RWPE1 (cell line): ENCODE data around the gene ZNF155.

ENCODE experiments used
- CTCF ChIA-PET: fragments of 350-600 bp; sonication (Branson Sonifier 250); formaldehyde crosslinking; extraction: SDS; loops from one replicate; lab custom pipeline; 2021; lab: Yijun Ruan, JAX
- POLR2A ChIA-PET: fragments of 400-600 bp; formaldehyde crosslinking; extraction: SDS; loops from one replicate; lab custom pipeline; 2020; ENCODE audit warnings: antibody characterized with exemption; ENCODE audit not compliant: low non-redundant PET; lab: Yijun Ruan, JAX
- DNase-seq: peaks from one replicate; pipeline ENCODE4 v3.0.0; 2012; ENCODE audit warnings: low spot score
- H3K27ac ChIP-seq: fragments of 450-650 bp; 2 replicates; pipeline ENCODE4 v1.5.1; 2017
- TF ChIP-seq, protein P1 (sequence below): fragments of 450-650 bp; conservative IDR thresholded peaks from 2 replicates; pipeline ENCODE4 v1.5.1; 2017; ENCODE audit warnings: low read depth, mild to moderate bottlenecking

ZNF155 gene

GRCh38 chr19:44021221-44021620 lies 37.2 kb downstream of the ZNF155 start:
- no peak overlapping the region for H3K27ac ChIP-seq
- TF ChIP-seq, protein P1, sequence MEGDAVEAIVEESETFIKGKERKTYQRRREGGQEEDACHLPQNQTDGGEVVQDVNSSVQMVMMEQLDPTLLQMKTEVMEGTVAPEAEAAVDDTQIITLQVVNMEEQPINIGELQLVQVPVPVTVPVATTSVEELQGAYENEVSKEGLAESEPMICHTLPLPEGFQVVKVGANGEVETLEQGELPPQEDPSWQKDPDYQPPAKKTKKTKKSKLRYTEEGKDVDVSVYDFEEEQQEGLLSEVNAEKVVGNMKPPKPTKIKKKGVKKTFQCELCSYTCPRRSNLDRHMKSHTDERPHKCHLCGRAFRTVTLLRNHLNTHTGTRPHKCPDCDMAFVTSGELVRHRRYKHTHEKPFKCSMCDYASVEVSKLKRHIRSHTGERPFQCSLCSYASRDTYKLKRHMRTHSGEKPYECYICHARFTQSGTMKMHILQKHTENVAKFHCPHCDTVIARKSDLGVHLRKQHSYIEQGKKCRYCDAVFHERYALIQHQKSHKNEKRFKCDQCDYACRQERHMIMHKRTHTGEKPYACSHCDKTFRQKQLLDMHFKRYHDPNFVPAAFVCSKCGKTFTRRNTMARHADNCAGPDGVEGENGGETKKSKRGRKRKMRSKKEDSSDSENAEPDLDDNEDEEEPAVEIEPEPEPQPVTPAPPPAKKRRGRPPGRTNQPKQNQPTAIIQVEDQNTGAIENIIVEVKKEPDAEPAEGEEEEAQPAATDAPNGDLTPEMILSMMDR: no peak
- DNase-seq: no peak
- ChIA-PET POLR2A (no interaction called here), CTCF (interaction anchor here (0.6 kb wide), 1 partner anchor 191 kb away, joined by 4 read pairs; no protein-coding TSS in a partner anchor)

GRCh38 chr19:44024900-44025216 lies 40.9 kb downstream of the ZNF155 start:
- POLR2A ChIA-PET: no interaction called here
- CTCF ChIA-PET: no interaction called here
- TF ChIP-seq, protein P1: no peak
- H3K27ac ChIP-seq: peak overlapping the region; percentile 57
- DNase-seq: no peak

DNA sequence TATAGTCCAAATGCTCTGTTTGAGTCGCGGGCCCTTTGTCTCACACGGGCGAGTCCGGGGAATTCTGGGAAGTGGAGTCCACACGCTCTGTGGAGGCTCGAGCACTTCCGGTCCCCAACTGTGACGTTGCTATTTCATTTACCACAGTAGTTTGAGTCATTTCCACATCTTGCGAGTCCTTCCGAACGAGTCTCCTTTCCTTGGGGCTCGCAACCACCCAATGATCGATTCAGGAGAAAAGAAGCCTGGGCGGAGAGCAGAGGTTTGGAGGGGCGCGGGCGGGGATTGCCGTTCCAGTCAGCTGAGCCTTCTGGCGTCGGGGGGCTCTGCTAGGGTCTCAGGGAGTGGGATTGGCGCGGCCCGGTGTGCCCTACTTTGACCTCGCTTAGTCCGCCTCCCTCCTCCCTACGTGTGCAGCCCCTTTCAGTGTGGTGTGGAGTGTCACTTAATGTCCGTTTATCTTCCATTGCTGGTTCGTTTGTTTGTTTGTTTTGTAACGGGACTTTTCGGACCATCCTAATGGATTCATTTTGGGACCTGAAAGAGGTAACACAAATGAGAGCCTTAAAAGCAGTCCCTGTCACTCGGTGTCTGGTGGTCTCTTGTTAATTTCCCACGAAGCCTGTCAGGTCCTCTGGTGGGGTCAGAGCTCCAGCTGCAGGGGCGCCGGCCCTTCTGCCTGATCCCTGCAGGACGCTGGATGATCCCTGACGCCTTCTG lies 41.4 kb downstream of the ZNF155 start, which contains the start of gene ZNF222:
Gene ZNF222, plus strand, starts transcription at position 163 of the 720 bp plus-strand sequence. Its CDS starts 58 bp downstream, at position 221.
- peak within 1 kb of the TSS; percentile 57 for H3K27ac ChIP-seq
- DNase-seq: peak; percentile 71
- TF ChIP-seq, protein P1: no peak
- CTCF ChIA-PET: no interaction called here
- POLR2A ChIA-PET: no interaction called here

GRCh38 chr19:44026622-44027021 lies 42.6 kb downstream of the ZNF155 start:
- no peak for DNase-seq
- no peak overlapping the region for H3K27ac ChIP-seq
- ChIA-PET POLR2A (no interaction called here), CTCF (no interaction called here)
- TF ChIP-seq, protein P1: no peak

GRCh38 chr19:44032001-44032610 lies 48.1 kb downstream of the ZNF155 start:
- no peak overlapping the region for H3K27ac ChIP-seq
- no peak for DNase-seq
- CTCF ChIA-PET: no interaction called here
- TF ChIP-seq, protein P1: no peak
- POLR2A ChIA-PET: no interaction called here

DNA sequence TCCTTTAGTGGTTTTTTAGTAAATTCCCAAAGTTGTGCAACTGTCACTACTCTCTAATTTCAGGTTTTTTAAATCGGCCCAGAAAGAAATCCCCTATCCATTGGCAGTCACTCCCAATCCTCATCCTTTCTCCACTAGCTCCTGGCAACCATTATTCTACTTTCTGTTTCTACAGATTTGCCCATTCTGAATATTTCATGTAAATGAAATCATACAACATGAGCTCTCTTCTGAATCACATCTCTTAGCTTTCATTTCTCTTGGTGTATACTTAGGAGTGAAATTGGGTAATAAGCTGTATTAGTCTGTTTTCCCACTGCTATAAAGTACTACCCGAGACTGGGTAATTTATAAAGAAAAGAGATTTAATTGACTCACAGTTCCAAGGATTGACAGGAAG lies 58.2 kb downstream of the ZNF155 start:
- POLR2A ChIA-PET: no interaction called here
- TF ChIP-seq, protein P1: no peak
- DNase-seq: no peak
- no peak overlapping the region for H3K27ac ChIP-seq
- CTCF ChIA-PET: interaction anchor here (0.6 kb wide), 1 partner anchor 13 kb away, joined by 5 read pairs; no protein-coding TSS in a partner anchor
